Measurements from ENCODE around the gene RAB43.

Gene RAB43

GRCh38 chr3:129039271-129040038 is 82.1 kb downstream of the RAB43 start:
- DNase-seq (ENCODE audit: low spot score) (peak; percentile 54), FAIRE-seq (no peak)

- DNase-seq (ENCODE audit: low spot score) (no peak), FAIRE-seq (no peak)
These were observed 83.3 kb downstream of the RAB43 start for GRCh38 chr3:129038121-129038855.

Data from urothelium cell line (cell line).